Mucosa of descending colon (tissue), 3 donors: Measurements from ENCODE around the gene VPREB1. TPM values are rescaled to one million over a fixed set of nuclear protein-coding genes. Genes with fewer than 3 reads are reported as not detected.

Experiments
- ATAC-seq: fragments of 200-7000 bp; cut with Tn5 transposase; one replicate; pipeline ENCODE4 v1.9.1; 2020; ENCODE audit warnings: mild to moderate bottlenecking, moderate library complexity
- DNase-seq, 3 donors: peaks; one replicate each; pipeline ENCODE4 v3.0.0-alpha.2; 2020
- H3K36me3 ChIP-seq: fragments of 200-600 bp; one replicate; pipeline ENCODE4 v1.8.0; 2021; ENCODE audit warnings: low read depth, mild to moderate bottlenecking
- H3K4me1 ChIP-seq: fragments of 200-600 bp; one replicate; pipeline ENCODE4 v1.8.0; 2021; ENCODE audit warnings: low read depth, mild to moderate bottlenecking
- H3K4me3 ChIP-seq: fragments of 200-600 bp; one replicate; pipeline ENCODE4 v1.8.0; 2021; ENCODE audit warnings: mild to moderate bottlenecking
- H3K9me3 ChIP-seq: fragments of 200-600 bp; one replicate; pipeline ENCODE4 v1.8.0; 2021; ENCODE audit warnings: mild to moderate bottlenecking
- CTCF ChIP-seq: fragments of 200-600 bp; IDR thresholded peaks from one replicate; pipeline ENCODE4 v1.8.0; 2022; ENCODE audit warnings: antibody characterized with exemption, mild to moderate bottlenecking
- intact Hi-C, 2 donors: fragments of 100-400 bp; cut with DNase I in 1 of 2; cut with micrococcal nuclease in 1 of 2; formaldehyde crosslinking; loops; one replicate each; pipeline versions ENCODE4 v1.11.0 to v1.11.1; 2022; cut with DNase I, micrococcal nuclease
- total RNA-seq, 3 donors: library from RNA; stranded (reverse); fragmentation: NEBNext Ultra II Directional in 2 of 3; extraction: Animal tissue kit (Norgen Biotek cat#: 25700) in 2 of 3; gene quantifications; one replicate each; pipeline versions ENCODE4 v1.2.1 to v1.2.4, GENCODE V29; 2021 to 2023
- donor health status: DM: no; HTN: no; CAD: no; lungs with moderate emphysema.
- donor health status: DM: no; HTN: no; CAD: no.
- donor health status: DM: no; HTN: yes; CAD: no.

VPREB1 gene
- total RNA-seq, 3 donors from 2014 or later, result not detected

- H3K4me1 ChIP-seq, result no peaks in the 10 kb centered on the region
- intact Hi-C loops, result no loop called here
- no peak for DNase-seq
- no peak overlapping the region for H3K4me3 ChIP-seq
- ATAC-seq, result no peak
- no peaks in the 10 kb centered on the region for H3K36me3 ChIP-seq
- no peak for TF ChIP-seq CTCF
- H3K9me3 ChIP-seq, result no peaks in the 10 kb centered on the region
Measured at GRCh38 chr22:22239311-22239939, 5.2 kb upstream of the VPREB1 start.

- Histone ChIP-seq H3K4me1 (no peaks in the 10 kb centered on the region), H3K4me3 (no peak overlapping the region), H3K9me3 (no peaks in the 10 kb centered on the region), H3K36me3 (no peaks in the 10 kb centered on the region)
- no peak for ATAC-seq
- TF ChIP-seq CTCF, result no peak
- DNase-seq, result no peak
- intact Hi-C loops, result no loop called here
Measured at GRCh38 chr22:22241554-22241898, 3.1 kb upstream of the VPREB1 start.

GRCh38 chr22:22242488-22242887, 2.1 kb upstream of the VPREB1 start:
- no peak overlapping the region for H3K4me3 ChIP-seq

GRCh38 chr22:22243033-22243680, 1.4 kb upstream of the VPREB1 start:
- H3K4me1 ChIP-seq, result no peaks in the 10 kb centered on the region
- H3K9me3 ChIP-seq, result no peaks in the 10 kb centered on the region
- H3K4me3 ChIP-seq, result no peak overlapping the region
- no peak for ATAC-seq
- intact Hi-C loops, result no loop called here
- no peaks in the 10 kb centered on the region for H3K36me3 ChIP-seq
- no peak for DNase-seq
- no peak for TF ChIP-seq CTCF

More at GRCh38 chr22:22242488-22242887, 2.1 kb upstream of the VPREB1 start:
- no peak for DNase-seq
- no peaks in the 10 kb centered on the region for H3K4me1 ChIP-seq
- no peaks in the 10 kb centered on the region for H3K36me3 ChIP-seq
- H3K9me3 ChIP-seq, result no peaks in the 10 kb centered on the region
- TF ChIP-seq CTCF, result no peak
- intact Hi-C loops, result no loop called here
- ATAC-seq, result no peak

GRCh38 chr22:22245256-22245909, 797 bp downstream of the VPREB1 start:
- no peak for TF ChIP-seq CTCF
- Histone ChIP-seq H3K36me3 (no peaks in the 10 kb centered on the region), H3K4me3 (no peak overlapping the region), H3K4me1 (no peaks in the 10 kb centered on the region), H3K9me3 (no peaks in the 10 kb centered on the region)
- ATAC-seq (no peak), DNase-seq (no peak)
- intact Hi-C loops, result no loop called here
